Left ventricle myocardium inferior (tissue), 1 donor: ENCODE data around the gene VPS37B. TPM values are rescaled to one million over a fixed set of nuclear protein-coding genes. Genes with fewer than 3 reads are reported as not detected.
"Not testable (repeated sequence)": the region's sequence is repeated elsewhere in the genome, so short reads cannot be mapped to it uniquely, and the experiment has no call there.

Source experiments
- DNase-seq: peaks from one replicate; pipeline ENCODE4 v3.0.0-alpha.2; 2020
- H3K27ac ChIP-seq: fragments of 200-600 bp; replicated peaks from 2 replicates; pipeline ENCODE4 v1.8.0; 2021
- H3K27me3 ChIP-seq: fragments of 200-600 bp; 2 replicates; pipeline ENCODE4 v1.8.0; 2021; ENCODE audit warnings: low read depth
- H3K36me3 ChIP-seq: fragments of 200-600 bp; 2 replicates; pipeline ENCODE4 v1.8.0; 2021
- H3K4me1 ChIP-seq: fragments of 200-600 bp; 2 replicates; pipeline ENCODE4 v1.8.0; 2021
- H3K4me3 ChIP-seq: fragments of 200-600 bp; 2 replicates; pipeline ENCODE4 v1.8.0; 2021; ENCODE audit warnings: mild to moderate bottlenecking, moderate library complexity
- H3K9me3 ChIP-seq: fragments of 200-600 bp; replicated peaks from 2 replicates; pipeline ENCODE4 v1.8.0; 2021
- intact Hi-C: fragments of 100-400 bp; cut with micrococcal nuclease; formaldehyde crosslinking; loops from one replicate; pipeline ENCODE4 v1.11.0; 2022
- total RNA-seq: library from RNA; stranded (reverse); fragmentation: NEBNext Ultra II Directional; extraction: Animal tissue kit (Norgen Biotek cat#: 25700); gene quantifications from one replicate; pipeline ENCODE4 v1.2.1, GENCODE V29; 2021
- TF ChIP-seq, protein P1 (sequence below): fragments of 200-600 bp; IDR thresholded peaks from 2 replicates; pipeline ENCODE4 v1.8.0; 2021; ENCODE audit warnings: antibody characterized with exemption, mild to moderate bottlenecking, borderline replicate concordance
- donor health status: DM: no; HTN: yes; CAD: no; lungs with severe emphysema.

Gene VPS37B
- total RNA-seq, 1 donor from 2014 or later, result 13.3 TPM

DNA sequence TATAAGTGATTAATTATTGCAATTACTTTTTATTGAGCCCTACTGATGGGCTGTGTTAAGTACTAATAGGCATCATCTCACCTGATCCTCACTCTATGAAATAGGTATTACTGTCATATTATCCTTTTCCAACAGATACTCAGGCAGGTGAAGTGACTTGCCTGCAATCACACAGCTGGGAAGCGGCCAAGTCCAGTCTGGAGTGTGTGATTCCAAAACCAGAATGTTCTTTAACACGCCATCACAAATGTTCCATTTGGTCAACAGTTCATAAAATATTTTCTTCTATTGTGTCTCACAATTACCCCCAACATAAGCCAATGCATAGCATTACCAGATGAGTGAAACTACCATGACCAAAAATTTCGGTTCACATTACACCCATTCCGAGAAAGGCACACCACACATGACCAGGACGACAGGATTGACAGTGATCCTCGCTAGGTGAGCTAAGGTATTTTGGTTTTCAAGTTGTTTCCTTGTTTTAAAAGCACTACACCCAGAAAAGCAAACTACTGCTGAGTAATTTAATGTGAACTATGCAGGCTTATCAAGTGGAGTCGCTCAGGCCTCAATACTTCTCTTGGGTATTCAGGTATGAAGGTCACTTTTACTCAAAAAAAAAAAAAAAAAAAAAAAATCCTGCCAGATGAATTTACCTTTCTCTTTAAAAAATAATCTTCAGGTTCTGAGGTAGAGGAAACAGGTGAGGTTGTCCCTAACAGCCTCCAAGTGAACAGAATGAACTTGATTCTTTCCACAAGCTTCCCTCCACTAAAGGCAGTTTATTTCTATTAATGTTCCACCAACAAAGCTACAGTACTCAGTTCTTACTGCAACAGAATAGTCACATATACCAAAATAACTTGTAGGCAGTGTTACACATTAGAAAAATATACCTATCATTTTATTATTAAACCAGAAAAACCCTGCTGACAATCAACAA lies 2.4 kb downstream of the VPS37B start:
- DNase-seq, result no peak
- Histone ChIP-seq H3K27ac (peak overlapping the region; percentile 93), H3K9me3 (peaks cover 4% of the 10 kb centered on the region), H3K4me3 (peak overlapping the region; percentile 78), H3K36me3 (no peaks in the 10 kb centered on the region), H3K4me1 (peaks cover 78% of the 10 kb centered on the region), H3K27me3 (no peaks in the 10 kb centered on the region)
- TF ChIP-seq, protein P1, sequence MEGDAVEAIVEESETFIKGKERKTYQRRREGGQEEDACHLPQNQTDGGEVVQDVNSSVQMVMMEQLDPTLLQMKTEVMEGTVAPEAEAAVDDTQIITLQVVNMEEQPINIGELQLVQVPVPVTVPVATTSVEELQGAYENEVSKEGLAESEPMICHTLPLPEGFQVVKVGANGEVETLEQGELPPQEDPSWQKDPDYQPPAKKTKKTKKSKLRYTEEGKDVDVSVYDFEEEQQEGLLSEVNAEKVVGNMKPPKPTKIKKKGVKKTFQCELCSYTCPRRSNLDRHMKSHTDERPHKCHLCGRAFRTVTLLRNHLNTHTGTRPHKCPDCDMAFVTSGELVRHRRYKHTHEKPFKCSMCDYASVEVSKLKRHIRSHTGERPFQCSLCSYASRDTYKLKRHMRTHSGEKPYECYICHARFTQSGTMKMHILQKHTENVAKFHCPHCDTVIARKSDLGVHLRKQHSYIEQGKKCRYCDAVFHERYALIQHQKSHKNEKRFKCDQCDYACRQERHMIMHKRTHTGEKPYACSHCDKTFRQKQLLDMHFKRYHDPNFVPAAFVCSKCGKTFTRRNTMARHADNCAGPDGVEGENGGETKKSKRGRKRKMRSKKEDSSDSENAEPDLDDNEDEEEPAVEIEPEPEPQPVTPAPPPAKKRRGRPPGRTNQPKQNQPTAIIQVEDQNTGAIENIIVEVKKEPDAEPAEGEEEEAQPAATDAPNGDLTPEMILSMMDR, result no peak
- intact Hi-C loops, result no loop called here

- intact Hi-C loops, H3K36me3 ChIP-seq, H3K27me3 ChIP-seq, DNase-seq, H3K9me3 ChIP-seq: not testable (repeated sequence)
- Histone ChIP-seq H3K4me1 (peaks cover 86% of the 10 kb centered on the region), H3K27ac (peak overlapping the region; percentile 93), H3K4me3 (peak overlapping the region; percentile 43)
These were observed 3.2 kb downstream of the VPS37B start for GRCh38 chr12:122892724-122893123.

GRCh38 chr12:122891661-122892525 lies 4.0 kb downstream of the VPS37B start:
- peak overlapping the region; percentile 43 for H3K4me3 ChIP-seq
- no peak for DNase-seq
- intact Hi-C loops, result no loop called here
- H3K4me1 ChIP-seq, result peaks cover 94% of the 10 kb centered on the region
- H3K36me3 ChIP-seq, result no peaks in the 10 kb centered on the region
- H3K9me3 ChIP-seq, result peaks cover 4% of the 10 kb centered on the region
- TF ChIP-seq, protein P1, result no peak
- H3K27ac ChIP-seq, result peak overlapping the region; percentile 93
- H3K27me3 ChIP-seq, result no peaks in the 10 kb centered on the region

DNA sequence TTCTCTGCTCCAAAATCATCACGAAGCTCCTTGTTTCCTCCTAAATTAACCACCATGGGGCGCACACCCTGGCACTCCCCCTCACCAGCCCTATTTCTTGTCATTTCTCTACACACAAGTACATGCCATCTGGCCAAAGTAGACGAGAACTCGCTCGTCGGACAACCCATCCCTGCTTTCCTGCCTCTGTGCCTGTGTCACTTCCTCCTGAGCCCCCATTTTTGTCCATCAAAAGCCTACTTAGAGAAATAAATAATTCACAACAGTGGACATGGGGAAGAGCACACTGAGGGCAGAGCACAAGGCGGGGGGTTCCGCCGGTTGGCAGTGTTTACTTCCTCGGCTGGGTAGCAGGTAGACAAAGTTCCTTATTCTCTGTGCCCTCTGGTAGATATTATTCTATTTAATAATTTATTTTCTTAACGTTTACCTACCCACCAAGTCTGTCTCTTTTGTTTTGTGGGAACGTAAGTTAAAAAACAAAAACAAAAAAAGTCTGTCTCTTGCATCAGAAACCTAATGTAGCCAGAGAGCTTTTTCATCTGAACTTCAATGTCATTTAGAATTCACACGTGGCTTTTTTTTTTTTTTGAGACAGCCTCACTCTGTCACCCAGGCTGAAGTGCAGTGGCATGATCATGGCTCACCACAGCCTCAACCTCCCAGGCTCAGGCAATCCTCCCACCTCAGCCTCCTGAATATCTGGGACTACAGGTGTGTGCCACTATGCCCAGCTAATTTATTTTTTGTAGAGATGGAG lies 6.0 kb downstream of the VPS37B start:
- Histone ChIP-seq H3K27me3 (no peaks in the 10 kb centered on the region), H3K36me3 (no peaks in the 10 kb centered on the region), H3K9me3 (no peaks in the 10 kb centered on the region), H3K27ac (peak overlapping the region; percentile 93), H3K4me3 (no peak overlapping the region), H3K4me1 (peaks cover 95% of the 10 kb centered on the region)
- intact Hi-C loops, result no loop called here
- TF ChIP-seq, protein P1, result no peak
- no peak for DNase-seq

GRCh38 chr12:122888232-122888752 lies 7.6 kb downstream of the VPS37B start:
- H3K27me3 ChIP-seq, result no peaks in the 10 kb centered on the region
- intact Hi-C loops, result no loop called here
- H3K27ac ChIP-seq, result peak overlapping the region; percentile 93
- DNase-seq, result peak; percentile 31
- no peaks in the 10 kb centered on the region for H3K9me3 ChIP-seq
- TF ChIP-seq, protein P1, result no peak
- H3K36me3 ChIP-seq, result no peaks in the 10 kb centered on the region
- peak overlapping the region; percentile 50 for H3K4me3 ChIP-seq
- peaks cover 95% of the 10 kb centered on the region for H3K4me1 ChIP-seq
